Transverse colon (tissue), 4 donors: Measurements from ENCODE around the gene VEGFA. TPM values are rescaled to one million over a fixed set of nuclear protein-coding genes. Genes with fewer than 3 reads are reported as not detected.

Experiments
- DNase-seq: peaks from one replicate; pipeline ENCODE4 v3.0.0-alpha.2; 2019
- H3K27ac ChIP-seq, 4 donors: fragments of 200-600 bp; sonication (generic); 2 replicates each; pipeline ENCODE4 v1.5.1; 2016 to 2018; ENCODE audit warnings: inconsistent platforms in 4 of 4
- H3K27me3 ChIP-seq: fragments of 200-600 bp; sonication (generic); 2 replicates; pipeline ENCODE4 v1.5.1; 2017; ENCODE audit warnings: inconsistent platforms
- H3K36me3 ChIP-seq, 4 donors: fragments of 200-600 bp; sonication (generic); 2 replicates each; pipeline ENCODE4 v1.5.1; 2017 to 2019; ENCODE audit warnings: inconsistent platforms in 4 of 4
- H3K4me1 ChIP-seq, 4 donors: fragments of 200-600 bp; sonication (generic); 2 replicates each; pipeline ENCODE4 v1.5.1; 2017 to 2020; ENCODE audit warnings: inconsistent platforms in 4 of 4
- H3K4me3 ChIP-seq, 4 donors: fragments of 200-600 bp; sonication (generic); 1 replicate in 1 of 4; 2 replicates in 3 of 4; pipeline versions ENCODE4 v1.5.1 to v1.6.1; 2017 to 2019; ENCODE audit warnings: inconsistent platforms in 4 of 4
- H3K9me3 ChIP-seq, 2 donors: fragments of 200-600 bp; sonication (generic); 2 replicates each; pipeline ENCODE4 v1.5.1; 2017 to 2019; ENCODE audit warnings: inconsistent platforms in 2 of 2
- CTCF ChIP-seq, 5 experiments: fragments of 200-600 bp in 3 of 5; fragments of 450-650 bp in 2 of 5; sonication (generic) in 3 of 5; IDR thresholded peaks; 1 replicate in 2 of 5; 2 replicates in 3 of 5; pipeline ENCODE4 v1.5.1; 2016 to 2017; ENCODE audit warnings: antibody characterized with exemption in 5 of 5, inconsistent platforms in 3 of 5, mild to moderate bottlenecking in 2 of 5, moderate library complexity in 1 of 5
- EP300 ChIP-seq: sonication (generic); formaldehyde crosslinking; IDR thresholded peaks from one replicate; pipeline ENCODE4 v1.6.1; 2017; ENCODE audit warnings: antibody characterized with exemption, low read depth
- POLR2A ChIP-seq: fragments of 450-650 bp; IDR thresholded peaks from one replicate; pipeline ENCODE4 v1.6.1; 2016; ENCODE audit warnings: antibody characterized with exemption, mild to moderate bottlenecking, moderate library complexity
- POLR2AphosphoS5 ChIP-seq, 3 donors: sonication (generic); formaldehyde crosslinking; IDR thresholded peaks; one replicate each; pipeline ENCODE4 v1.6.1; 2016; ENCODE audit warnings: antibody characterized with exemption in 3 of 3
- WGBS, 2 donors: methylation state at CpG; one replicate each; pipeline ENCODE4 v1.1.5; 2018; ENCODE audit warnings: low coverage in 1 of 2; 5-methylcytosine and 5-hydroxymethylcytosine counted together
- in situ Hi-C, 4 donors: fragments of 200-750 bp; cut with MboI; loops; one replicate each; pipeline versions ENCODE4 v1.15.0 to v1.15.1; 2017; ENCODE audit warnings: low sequenced_read_pairs in 3 of 4, low pct_ligation_motif_present in 1 of 4, low pct_unique_long_range_greater_than_20kb in 1 of 4
- intact Hi-C: fragments of 100-400 bp; cut with DNase I; formaldehyde crosslinking; loops from one replicate; pipeline ENCODE4 v1.15.1; 2023; ENCODE audit warnings: low total_unique reads
- total RNA-seq, 4 donors: library from RNA; depleted of rRNA; stranded (reverse); fragments of >200 nt; gene quantifications; one replicate each; pipeline ENCODE4 v1.1.0, GENCODE V29; 2016

VEGFA gene
- total RNA-seq, 4 donors from 2014 or later = 131 to 608 (median 203) TPM

- TF ChIP-seq CTCF (IDR thresholded peaks at IDR 0.05) (no peak), POLR2A (no peak), POLR2AphosphoS5 (IDR thresholded peaks at IDR 0.05) (no peak), EP300 (no peak)
- WGBS, 2 donors = 20 to 82% methylated on average over 1 to 2 of the region's 2 CpGs
Measured at GRCh38 chr6:43749461-43749860, 20.6 kb upstream of the VEGFA start.

GRCh38 chr6:43750622-43751021, 19.4 kb upstream of the VEGFA start:
- TF ChIP-seq POLR2AphosphoS5 (IDR thresholded peaks at IDR 0.05) (no peak), EP300 (no peak), CTCF (IDR thresholded peaks at IDR 0.05) (no peak), POLR2A (no peak)
- no peak overlapping the region for H3K4me3 ChIP-seq
- WGBS, 2 donors = 71 to 87% methylated on average over 2 to 3 of the region's 3 CpGs
- in situ Hi-C loops (loop anchor here in 2 of 4 donors (25.0 kb wide), 1 partner anchor 88 kb away; no protein-coding TSS in a partner anchor), intact Hi-C loops (no loop called here)
- DNase-seq = no peak
- H3K27ac ChIP-seq = no peak overlapping the region
- no peaks in the 10 kb centered on the region for H3K36me3 ChIP-seq
- H3K4me1 ChIP-seq = no peaks in the 10 kb centered on the region
- no peaks in the 10 kb centered on the region for H3K27me3 ChIP-seq
- no peaks in the 10 kb centered on the region for H3K9me3 ChIP-seq

More at GRCh38 chr6:43749461-43749860, 20.6 kb upstream of the VEGFA start:
- no peaks in the 10 kb centered on the region for H3K36me3 ChIP-seq
- DNase-seq = no peak
- H3K9me3 ChIP-seq = no peaks in the 10 kb centered on the region
- no peak overlapping the region for H3K27ac ChIP-seq
- H3K4me1 ChIP-seq = no peaks in the 10 kb centered on the region
- intact Hi-C loops = no loop called here
- H3K27me3 ChIP-seq = no peaks in the 10 kb centered on the region
- H3K4me3 ChIP-seq = no peak overlapping the region
- in situ Hi-C loops = no loop called here

GRCh38 chr6:43753570-43754183, 16.3 kb upstream of the VEGFA start:
- no peaks in the 10 kb centered on the region for H3K9me3 ChIP-seq
- H3K27ac ChIP-seq = no peak overlapping the region
- 82 to 89% methylated on average over 3 of the region's 3 CpGs for WGBS, 2 donors
- H3K4me3 ChIP-seq = no peak overlapping the region
- intact Hi-C loops (no loop called here), in situ Hi-C loops (loop anchor here in 2 of 4 donors (25.0 kb wide), 1 partner anchor 91 kb away; no protein-coding TSS in a partner anchor)
- no peaks in the 10 kb centered on the region for H3K36me3 ChIP-seq
- no peak for DNase-seq
- H3K27me3 ChIP-seq = no peaks in the 10 kb centered on the region
- TF ChIP-seq POLR2A = no peak
- no peak for TF ChIP-seq POLR2AphosphoS5 (IDR thresholded peaks at IDR 0.05)
- TF ChIP-seq EP300 = no peak
- TF ChIP-seq CTCF (IDR thresholded peaks at IDR 0.05) = no peak
- no peaks in the 10 kb centered on the region for H3K4me1 ChIP-seq

GRCh38 chr6:43757966-43758616, 11.9 kb upstream of the VEGFA start:
- Histone ChIP-seq H3K27me3 (no peaks in the 10 kb centered on the region), H3K36me3 (no peaks in the 10 kb centered on the region), H3K27ac (no peak overlapping the region), H3K4me3 (no peak overlapping the region), H3K9me3 (no peaks in the 10 kb centered on the region), H3K4me1 (no peaks in the 10 kb centered on the region)
- WGBS, 2 donors = 55 to 80% methylated on average over 2 to 9 of the region's 9 CpGs
- in situ Hi-C loops (loop anchor here in 2 of 4 donors (25.0 kb wide), 1 partner anchor 96 kb away; no protein-coding TSS in a partner anchor), intact Hi-C loops (loop anchor here (5.0 kb wide), 1 partner anchor 91 kb away; no protein-coding TSS in a partner anchor)
- TF ChIP-seq CTCF (IDR thresholded peaks at IDR 0.05) = no peak
- no peak for TF ChIP-seq POLR2A
- no peak for TF ChIP-seq POLR2AphosphoS5 (IDR thresholded peaks at IDR 0.05)
- no peak for TF ChIP-seq EP300
- no peak for DNase-seq
